Measurements from ENCODE around the gene TMEM107.

- TF ChIP-seq CTCF (IDR thresholded peaks at IDR 0.05; ENCODE audit: insufficient read depth, low read length, poor library complexity, severe bottlenecking) (no peak), EZH2phosphoT487 (conservative IDR thresholded peaks at IDR 0.05; ENCODE audit: low read length) (no peak)
These were observed 29.6 kb downstream of the TMEM107 start for GRCh38 chr17:8146381-8147140.
